ENCODE results near the gene CGN.
A peak's percentile ranks its signal among the peaks of the same experiment; 100 is the strongest.

CGN gene

GRCh38 chr1:151547119-151547899, 36.1 kb downstream of the CGN start:
- no peak for DNase-seq (ENCODE audit: low read depth in 3 of 3)

DNA sequence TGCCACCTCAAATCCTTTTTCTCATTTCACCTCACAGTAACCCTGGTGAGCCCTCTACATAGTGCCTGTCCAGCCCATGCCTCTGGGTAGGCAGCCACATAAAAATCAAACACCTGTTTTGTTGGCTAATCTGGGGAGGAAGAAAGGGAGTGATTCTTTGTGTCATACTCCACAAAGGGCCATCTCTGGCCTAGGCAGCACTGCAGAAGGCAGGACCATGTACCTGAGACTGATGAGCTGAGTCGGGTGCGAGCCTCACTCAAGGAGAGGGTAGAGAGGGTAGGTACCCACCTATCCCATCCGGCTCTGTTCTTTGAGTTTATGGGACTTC, 36.7 kb downstream of the CGN start:
- DNase-seq (ENCODE audit: low read depth in 3 of 3): no peak

DNA sequence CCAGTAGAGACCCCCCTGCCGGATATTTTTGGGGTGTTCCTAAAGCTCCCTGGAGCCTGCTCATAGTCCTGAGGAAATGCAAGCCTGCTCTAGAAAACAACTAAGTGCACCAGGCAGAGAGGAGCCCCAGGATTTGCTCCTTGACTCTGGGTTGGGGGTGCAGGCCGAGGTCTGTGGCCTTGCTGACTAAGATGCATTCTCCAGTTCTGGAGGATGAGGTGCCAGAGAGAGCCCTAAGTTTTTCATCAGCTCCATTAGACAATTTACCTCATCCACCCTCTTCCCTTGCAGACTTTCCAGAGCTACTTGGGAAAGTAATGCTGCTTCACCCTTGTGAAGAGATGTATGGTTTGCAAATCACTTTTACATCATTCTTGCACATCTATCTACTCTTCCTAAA, 38.0 kb downstream of the CGN start:
- DNase-seq (ENCODE audit: low read depth in 3 of 3): no peak

DNA sequence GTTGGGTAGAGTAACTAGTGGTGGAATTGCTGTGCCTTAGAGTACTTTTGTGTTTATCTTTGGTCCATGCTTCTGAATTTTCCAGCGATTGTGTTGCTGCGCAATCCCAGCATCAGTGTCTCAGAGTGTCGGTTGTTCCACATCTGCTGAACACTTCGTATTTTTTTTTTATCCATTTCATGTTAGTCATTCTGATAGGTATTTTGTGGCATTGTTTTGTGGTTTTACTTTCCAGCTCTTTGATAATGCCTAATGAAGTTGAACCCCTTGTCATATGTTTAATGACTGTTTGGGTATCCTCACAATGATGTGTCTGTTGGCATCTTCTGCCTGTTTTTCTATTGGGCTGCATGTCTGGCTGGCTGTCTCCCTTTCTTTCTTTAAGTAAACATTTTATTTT, 42.5 kb downstream of the CGN start:
- DNase-seq (ENCODE audit: low read depth in 3 of 3): no peak

- DNase-seq (ENCODE audit: low read depth in 3 of 3): no peak
Observed at GRCh38 chr1:151556052-151556451, 44.9 kb downstream of the CGN start.

GRCh38 chr1:151562661-151563060, 51.5 kb downstream of the CGN start:
- no peak for DNase-seq (ENCODE audit: low read depth in 3 of 3)

DNA sequence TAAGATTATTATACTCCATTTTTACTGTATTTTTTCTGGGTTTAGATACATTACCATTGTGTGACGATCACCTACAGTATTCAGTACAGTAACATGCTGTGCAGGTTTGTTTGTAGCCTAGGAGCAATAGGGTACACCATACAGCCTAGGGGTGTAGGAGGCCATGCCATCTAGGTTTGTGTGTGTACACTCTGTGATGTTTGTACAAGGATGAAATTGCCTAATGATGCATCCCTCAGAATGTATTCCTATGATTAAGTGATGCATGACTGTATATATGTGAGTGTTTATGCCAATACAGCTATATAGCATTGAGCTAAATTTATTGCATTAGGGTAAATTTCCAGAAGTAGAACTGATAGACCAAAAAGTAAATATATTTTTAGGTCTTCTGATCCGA, 52.2 kb downstream of the CGN start:
- no peak for DNase-seq (ENCODE audit: low read depth in 3 of 3)

DNA sequence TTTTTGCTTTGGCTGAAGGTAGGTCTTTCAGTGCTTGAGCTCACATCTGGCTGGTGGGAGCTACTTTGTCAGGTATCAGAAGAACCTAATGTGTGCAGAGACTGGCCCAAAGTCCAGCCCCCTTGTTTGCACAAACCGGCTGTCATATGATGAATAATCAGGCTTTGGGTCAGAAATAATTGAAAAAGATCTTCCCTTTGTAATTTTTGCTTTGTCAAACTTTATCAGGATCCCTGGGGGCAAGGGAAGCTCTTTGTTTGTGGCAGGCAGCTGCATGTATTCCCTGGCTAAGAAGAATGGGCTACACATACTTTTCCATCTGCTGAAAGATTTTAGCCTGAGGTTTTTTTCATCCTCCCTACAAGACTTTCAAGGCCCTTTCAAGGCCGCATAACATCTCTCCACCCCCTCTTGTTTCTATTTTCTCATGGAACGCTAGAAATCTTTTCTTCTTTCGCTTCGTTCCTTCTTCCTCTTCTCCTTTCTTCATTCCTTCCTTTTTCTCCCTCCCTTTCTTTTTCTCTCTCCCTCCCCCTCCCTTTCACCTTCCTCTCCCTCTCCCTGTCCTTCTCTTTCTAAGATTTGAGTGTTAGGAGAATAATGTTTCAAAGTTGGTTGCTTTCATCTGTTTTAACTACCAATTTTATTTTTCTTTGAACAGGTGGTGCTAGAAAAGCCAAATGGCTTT, 54.5 kb downstream of the CGN start:
- DNase-seq (ENCODE audit: low read depth in 3 of 3): no peak

DNA sequence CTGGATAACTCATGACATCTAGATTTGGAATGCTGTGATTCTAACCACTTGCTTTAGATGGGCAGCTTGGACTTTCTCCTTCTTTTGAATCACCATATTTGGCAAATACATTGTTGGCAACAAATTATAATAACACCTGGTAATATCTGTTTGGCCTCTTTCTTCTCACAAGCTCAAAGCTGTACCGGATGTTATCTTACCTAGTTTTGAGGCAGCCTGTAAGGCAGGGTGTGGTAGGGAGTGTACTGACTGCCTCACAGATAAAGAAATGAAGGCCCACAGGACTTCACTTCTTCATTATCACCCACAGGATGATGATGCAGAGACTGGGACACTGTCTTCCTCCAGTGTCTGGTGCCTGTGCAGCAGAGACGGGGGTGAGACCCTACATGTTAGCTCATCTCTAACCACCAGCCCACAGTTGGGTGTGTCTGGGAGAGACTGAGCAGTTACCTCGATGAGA, 57.5 kb downstream of the CGN start:
- DNase-seq (ENCODE audit: low read depth in 3 of 3): no peak

- no peak for DNase-seq (ENCODE audit: low read depth in 3 of 3)
Observed at GRCh38 chr1:151570819-151571218, 59.6 kb downstream of the CGN start.

- DNase-seq (ENCODE audit: low read depth in 3 of 3): peak in 1 of 3 donors; percentile 15
Observed at GRCh38 chr1:151574575-151575529, 63.7 kb downstream of the CGN start.

DNA sequence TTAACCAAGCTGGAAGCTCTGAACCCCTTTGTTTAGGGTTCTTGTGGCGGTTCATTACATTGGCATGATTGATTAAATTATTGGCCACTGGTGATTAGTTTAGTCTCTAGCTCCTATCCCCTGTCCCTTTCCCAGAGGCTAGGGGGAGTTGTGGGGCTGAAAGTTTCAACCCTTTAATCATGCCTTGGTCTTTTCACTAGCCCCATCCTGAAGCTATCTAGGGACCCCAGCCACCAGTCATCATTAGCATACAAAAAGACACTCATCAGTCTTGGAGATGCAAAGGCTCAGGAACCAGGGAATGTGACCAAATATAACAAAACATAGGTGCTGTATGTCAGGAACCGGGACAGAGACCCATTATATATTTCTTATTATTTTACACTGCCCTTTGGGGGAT, 66.0 kb downstream of the CGN start:
- no peak for DNase-seq (ENCODE audit: low read depth in 3 of 3)

GRCh38 chr1:151578941-151579340, 67.8 kb downstream of the CGN start:
- no peak for DNase-seq (ENCODE audit: low read depth in 3 of 3)

- no peak for DNase-seq (ENCODE audit: low read depth in 3 of 3)
Observed at GRCh38 chr1:151579436-151580225, 68.4 kb downstream of the CGN start.

DNA sequence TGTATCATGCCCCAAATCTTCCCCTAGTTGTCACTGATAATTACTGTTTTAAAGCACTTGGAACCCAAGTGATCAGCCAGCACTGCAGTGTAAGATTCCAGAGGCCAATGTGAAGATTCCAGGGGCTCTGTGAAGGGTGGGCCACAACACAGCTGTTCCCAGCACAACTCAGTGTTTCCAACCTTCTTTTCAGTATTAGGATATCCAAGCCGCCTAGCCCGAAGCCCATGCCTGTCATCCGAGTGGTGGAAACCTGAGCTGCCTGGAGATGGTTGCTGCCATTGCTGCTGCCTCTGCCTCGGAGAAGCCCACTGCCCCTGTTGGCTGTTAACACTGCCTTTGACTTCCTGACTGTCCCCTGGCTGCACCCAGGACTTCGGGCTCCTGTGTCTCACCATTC, 70.3 kb downstream of the CGN start:
- no peak for DNase-seq (ENCODE audit: low read depth in 3 of 3)

- no peak for DNase-seq (ENCODE audit: low read depth in 3 of 3)
Observed at GRCh38 chr1:151581921-151582320, 70.7 kb downstream of the CGN start.

- no peak for DNase-seq (ENCODE audit: low read depth in 3 of 3)
Observed at GRCh38 chr1:151583796-151584195, 72.6 kb downstream of the CGN start.

DNA sequence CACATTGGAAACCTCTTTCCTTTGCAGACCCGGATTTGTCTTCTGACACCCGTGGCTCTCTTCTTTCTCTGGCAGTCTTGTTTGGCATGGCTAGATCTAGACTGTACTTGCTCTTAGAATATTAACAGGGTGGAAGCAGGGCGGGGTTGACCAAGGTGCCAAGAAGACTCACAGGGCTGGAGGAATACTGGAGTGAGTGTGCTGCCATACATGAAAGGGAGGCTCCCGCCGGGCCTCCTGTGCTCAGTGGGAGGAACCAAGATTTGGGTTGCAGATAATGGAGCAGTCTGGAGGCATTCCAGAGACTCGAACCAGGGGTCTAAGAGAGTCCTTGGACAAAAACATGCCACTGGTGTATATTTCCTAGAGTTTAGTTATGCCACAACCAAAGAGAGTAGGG, 73.1 kb downstream of the CGN start:
- DNase-seq (ENCODE audit: low read depth in 3 of 3): no peak

- DNase-seq (ENCODE audit: low read depth in 3 of 3): no peak
Observed at GRCh38 chr1:151584780-151585179, 73.6 kb downstream of the CGN start.

- no peak for DNase-seq (ENCODE audit: low read depth in 3 of 3)
Observed at GRCh38 chr1:151585622-151586021, 74.4 kb downstream of the CGN start.

Measured in stimulated activated CD4-positive, alpha-beta T cell treated with anti-CD3 and anti-CD28 coated beads, TNF-alpha, amount 100 ng/mL, for 48 hours (primary cell).